Upper lobe of left lung (tissue), 4 donors: ENCODE results near the gene CACHD1.

Experiments used
- EP300 ChIP-seq, 4 donors: sonication (generic); formaldehyde crosslinking; IDR thresholded peaks; one replicate each; pipeline ENCODE4 v1.5.1; 2017; ENCODE audit warnings: antibody characterized with exemption in 4 of 4, control low read depth in 2 of 4
- POLR2AphosphoS5 ChIP-seq, 2 donors: sonication (generic); formaldehyde crosslinking; IDR thresholded peaks; one replicate each; pipeline ENCODE4 v1.5.1; 2017; ENCODE audit warnings: antibody characterized with exemption in 2 of 2
- TF ChIP-seq, protein P1 (sequence below), 6 experiments: fragments of 450-650 bp in 4 of 6; fragments of 200-600 bp in 2 of 6; sonication (generic) in 2 of 6; IDR thresholded peaks; one replicate each; pipeline ENCODE4 v1.5.1; 2016 to 2019; ENCODE audit warnings: antibody characterized with exemption in 6 of 6

GRCh38 chr1:64681043-64681442 lies 211.1 kb downstream of the CACHD1 start:
- TF ChIP-seq, protein P1, sequence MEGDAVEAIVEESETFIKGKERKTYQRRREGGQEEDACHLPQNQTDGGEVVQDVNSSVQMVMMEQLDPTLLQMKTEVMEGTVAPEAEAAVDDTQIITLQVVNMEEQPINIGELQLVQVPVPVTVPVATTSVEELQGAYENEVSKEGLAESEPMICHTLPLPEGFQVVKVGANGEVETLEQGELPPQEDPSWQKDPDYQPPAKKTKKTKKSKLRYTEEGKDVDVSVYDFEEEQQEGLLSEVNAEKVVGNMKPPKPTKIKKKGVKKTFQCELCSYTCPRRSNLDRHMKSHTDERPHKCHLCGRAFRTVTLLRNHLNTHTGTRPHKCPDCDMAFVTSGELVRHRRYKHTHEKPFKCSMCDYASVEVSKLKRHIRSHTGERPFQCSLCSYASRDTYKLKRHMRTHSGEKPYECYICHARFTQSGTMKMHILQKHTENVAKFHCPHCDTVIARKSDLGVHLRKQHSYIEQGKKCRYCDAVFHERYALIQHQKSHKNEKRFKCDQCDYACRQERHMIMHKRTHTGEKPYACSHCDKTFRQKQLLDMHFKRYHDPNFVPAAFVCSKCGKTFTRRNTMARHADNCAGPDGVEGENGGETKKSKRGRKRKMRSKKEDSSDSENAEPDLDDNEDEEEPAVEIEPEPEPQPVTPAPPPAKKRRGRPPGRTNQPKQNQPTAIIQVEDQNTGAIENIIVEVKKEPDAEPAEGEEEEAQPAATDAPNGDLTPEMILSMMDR (IDR thresholded peaks at IDR 0.05) = no peak
- TF ChIP-seq POLR2AphosphoS5 (IDR thresholded peaks at IDR 0.05) = no peak
- no peak for TF ChIP-seq EP300 (IDR thresholded peaks at IDR 0.05)
